Activated CD8-positive, alpha-beta memory T cell treated with anti-CD3 and anti-CD28 coated beads, Interleukin-2, amount 50 U/mL, for 1 hour (primary cell): ENCODE data around the gene ODAM.
"Not testable (repeated sequence)": the region's sequence is repeated elsewhere in the genome, so short reads cannot be mapped to it uniquely, and the experiment has no call there.

Experiments
- DNase-seq: peaks from one replicate; pipeline ENCODE4 v3.0.0-alpha.2; 2020; ENCODE audit errors: extremely low read depth

ODAM gene

GRCh38 chr4:70221818-70222217, 26.3 kb downstream of the ODAM start:
- DNase-seq, result not testable (repeated sequence)

- DNase-seq, result no peak
Observed at GRCh38 chr4:70225824-70226223, 30.3 kb downstream of the ODAM start, which contains the start of gene FDCSP. FDCSP (plus strand) TSS chr4:70226124; CDS start chr4:70231195, 5,071 bp downstream.

- no peak for DNase-seq
Observed at GRCh38 chr4:70236125-70236524, 40.6 kb downstream of the ODAM start.

GRCh38 chr4:70239131-70239883, 43.8 kb downstream of the ODAM start:
- no peak for DNase-seq

- DNase-seq, result no peak
Observed at GRCh38 chr4:70239884-70240591, 44.5 kb downstream of the ODAM start.

GRCh38 chr4:70242297-70242696, 46.8 kb downstream of the ODAM start, which contains the start of gene CSN3:
CSN3 (plus strand) TSS chr4:70242597; CDS start chr4:70244820, 2,223 bp downstream.
- not testable (repeated sequence) for DNase-seq

- no peak for DNase-seq
Observed at GRCh38 chr4:70243091-70243490, 47.6 kb downstream of the ODAM start.

GRCh38 chr4:70251250-70251944, 55.9 kb downstream of the ODAM start:
- no peak for DNase-seq

- no peak for DNase-seq
Observed at GRCh38 chr4:70251945-70252277, 56.4 kb downstream of the ODAM start.
